ENCODE results near the gene RNFT1.
"Not testable (repeated sequence)": the region's sequence is repeated elsewhere in the genome, so short reads cannot be mapped to it uniquely, and the experiment has no call there.

Gene RNFT1, protein sequence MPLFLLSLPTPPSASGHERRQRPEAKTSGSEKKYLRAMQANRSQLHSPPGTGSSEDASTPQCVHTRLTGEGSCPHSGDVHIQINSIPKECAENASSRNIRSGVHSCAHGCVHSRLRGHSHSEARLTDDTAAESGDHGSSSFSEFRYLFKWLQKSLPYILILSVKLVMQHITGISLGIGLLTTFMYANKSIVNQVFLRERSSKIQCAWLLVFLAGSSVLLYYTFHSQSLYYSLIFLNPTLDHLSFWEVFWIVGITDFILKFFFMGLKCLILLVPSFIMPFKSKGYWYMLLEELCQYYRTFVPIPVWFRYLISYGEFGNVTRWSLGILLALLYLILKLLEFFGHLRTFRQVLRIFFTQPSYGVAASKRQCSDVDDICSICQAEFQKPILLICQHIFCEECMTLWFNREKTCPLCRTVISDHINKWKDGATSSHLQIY

DNA sequence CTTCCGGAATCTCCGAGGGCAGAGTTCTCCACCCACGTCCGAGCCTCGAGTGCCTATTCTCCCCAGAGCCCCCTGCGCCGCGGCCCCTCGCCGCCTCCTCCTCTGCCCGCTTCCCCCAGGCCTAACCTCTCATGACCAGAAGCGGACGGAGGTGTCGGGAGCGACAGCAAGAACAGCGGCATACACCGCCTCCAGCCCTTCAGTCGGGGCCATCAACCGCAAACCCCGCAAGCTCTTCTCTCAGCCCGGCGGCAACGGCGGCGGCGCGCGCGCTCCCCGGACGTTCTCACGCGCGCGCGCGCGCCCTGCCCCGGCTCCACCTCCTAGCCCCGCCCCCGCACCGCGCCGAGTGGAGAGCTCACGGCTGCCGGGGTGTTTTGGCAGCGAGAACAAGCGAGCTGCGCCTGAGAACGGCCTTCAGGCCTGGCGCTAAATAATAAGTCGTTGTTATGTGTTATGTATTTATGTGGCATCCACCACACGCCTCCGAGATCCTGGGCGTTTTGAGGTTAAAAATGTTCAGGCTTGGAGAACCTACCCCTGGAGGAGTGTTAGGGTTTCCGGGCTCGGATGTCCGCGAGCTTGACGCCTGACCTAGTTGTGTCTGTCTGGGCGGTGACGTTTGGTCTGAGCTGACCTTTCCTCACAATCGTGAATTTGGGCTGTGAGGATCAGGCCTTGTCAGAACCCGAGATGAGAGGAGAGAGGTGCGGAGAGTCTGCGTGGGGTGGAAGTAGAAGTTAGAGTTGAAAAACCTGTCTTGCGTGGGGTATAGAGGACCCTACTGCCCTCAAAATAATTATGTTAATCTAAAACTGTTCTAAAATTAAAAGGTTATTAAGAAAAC is at the start of gene RNFT1:
Gene RNFT1 (minus strand): TSS at position 259 of the 847 bp plus-strand sequence. CDS start 77 bp downstream, at position 182.
- H3K27ac ChIP-seq, result peak within 1 kb of the TSS; percentile 70
- no peaks in the 10 kb centered on the region for H4K20me1 ChIP-seq (ENCODE audit: insufficient read depth)
- peak within 1 kb of the TSS; percentile 82 for H2AFZ ChIP-seq (ENCODE audit: low read depth)
- H3K79me2 ChIP-seq (ENCODE audit: insufficient read depth, low read depth), result peaks cover 5% of the 10 kb centered on the region; the same call in 1 of the 2 replicates
- TF ChIP-seq, protein P1, sequence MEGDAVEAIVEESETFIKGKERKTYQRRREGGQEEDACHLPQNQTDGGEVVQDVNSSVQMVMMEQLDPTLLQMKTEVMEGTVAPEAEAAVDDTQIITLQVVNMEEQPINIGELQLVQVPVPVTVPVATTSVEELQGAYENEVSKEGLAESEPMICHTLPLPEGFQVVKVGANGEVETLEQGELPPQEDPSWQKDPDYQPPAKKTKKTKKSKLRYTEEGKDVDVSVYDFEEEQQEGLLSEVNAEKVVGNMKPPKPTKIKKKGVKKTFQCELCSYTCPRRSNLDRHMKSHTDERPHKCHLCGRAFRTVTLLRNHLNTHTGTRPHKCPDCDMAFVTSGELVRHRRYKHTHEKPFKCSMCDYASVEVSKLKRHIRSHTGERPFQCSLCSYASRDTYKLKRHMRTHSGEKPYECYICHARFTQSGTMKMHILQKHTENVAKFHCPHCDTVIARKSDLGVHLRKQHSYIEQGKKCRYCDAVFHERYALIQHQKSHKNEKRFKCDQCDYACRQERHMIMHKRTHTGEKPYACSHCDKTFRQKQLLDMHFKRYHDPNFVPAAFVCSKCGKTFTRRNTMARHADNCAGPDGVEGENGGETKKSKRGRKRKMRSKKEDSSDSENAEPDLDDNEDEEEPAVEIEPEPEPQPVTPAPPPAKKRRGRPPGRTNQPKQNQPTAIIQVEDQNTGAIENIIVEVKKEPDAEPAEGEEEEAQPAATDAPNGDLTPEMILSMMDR (conservative IDR thresholded peaks at IDR 0.05; ENCODE audit: low read depth, low read length), result no peak
- no peak within 1 kb of the TSS for H3K4me3 ChIP-seq (IDR thresholded peaks at IDR 0.05; ENCODE audit: insufficient read depth, low read depth, low read length)
- peaks cover 23% of the 10 kb centered on the region for H3K4me1 ChIP-seq (ENCODE audit: low read depth, poor library complexity, severe bottlenecking)
- peak within 1 kb of the TSS; percentile 60 for H3K9ac ChIP-seq
- no peaks in the 10 kb centered on the region for H3K36me3 ChIP-seq (ENCODE audit: insufficient read depth)
- no peaks in the 10 kb centered on the region for H3K27me3 ChIP-seq (ENCODE audit: insufficient read depth, low read depth)
- peak within 1 kb of the TSS; percentile 95 for H3K4me2 ChIP-seq

DNA sequence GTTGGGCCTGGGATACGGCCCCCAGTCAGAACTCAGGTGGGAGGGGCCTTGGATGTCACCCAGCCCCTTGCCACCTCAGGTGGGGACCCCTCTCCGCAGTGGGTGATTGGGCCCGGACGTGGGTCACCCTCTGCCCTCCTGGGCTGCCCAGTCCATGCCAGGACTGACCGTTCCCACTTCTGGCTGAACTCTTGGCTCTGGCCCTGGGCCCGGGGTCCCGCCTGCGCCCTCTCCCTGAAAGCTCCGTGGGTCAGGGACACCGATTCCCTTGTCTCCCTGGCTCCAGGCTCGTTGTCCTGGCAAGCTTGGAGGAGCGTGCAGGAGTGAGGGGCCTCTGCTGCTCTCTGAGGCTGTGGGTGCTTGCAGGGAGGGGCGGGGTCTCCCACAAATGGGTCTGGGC is 44.8 kb upstream of the RNFT1 start:
- not testable (repeated sequence) for H3K79me2 ChIP-seq (ENCODE audit: insufficient read depth, low read depth); H3K27ac ChIP-seq; H3K36me3 ChIP-seq (ENCODE audit: insufficient read depth); H3K27me3 ChIP-seq (ENCODE audit: insufficient read depth, low read depth); H2AFZ ChIP-seq (ENCODE audit: low read depth); H3K9ac ChIP-seq; H3K4me1 ChIP-seq (ENCODE audit: low read depth, poor library complexity, severe bottlenecking); H3K4me3 ChIP-seq (IDR thresholded peaks at IDR 0.05; ENCODE audit: insufficient read depth, low read depth, low read length); H4K20me1 ChIP-seq (ENCODE audit: insufficient read depth); H3K4me2 ChIP-seq

DNA sequence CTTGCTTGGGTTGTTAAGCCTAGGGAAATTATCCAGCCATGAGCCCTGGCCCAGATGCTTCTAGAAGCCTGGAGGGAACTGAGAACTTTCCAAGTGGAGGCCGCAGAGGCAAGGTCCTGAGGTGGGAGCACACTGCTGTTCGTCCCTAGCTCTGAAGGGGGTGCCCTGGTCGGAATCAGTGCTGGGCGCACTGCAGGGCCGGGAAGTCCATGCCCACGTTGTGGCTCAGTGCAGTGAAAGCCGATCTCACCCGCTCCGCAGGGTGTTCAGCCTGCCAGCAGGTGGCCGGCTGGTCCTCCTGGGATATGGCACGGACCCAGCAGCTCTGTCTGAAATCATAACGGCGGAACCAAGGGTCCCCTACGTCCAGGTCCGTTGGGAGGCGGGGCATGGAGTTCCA is 43.8 kb upstream of the RNFT1 start:
- not testable (repeated sequence) for H3K4me3 ChIP-seq (IDR thresholded peaks at IDR 0.05; ENCODE audit: insufficient read depth, low read depth, low read length); H4K20me1 ChIP-seq (ENCODE audit: insufficient read depth); H3K79me2 ChIP-seq (ENCODE audit: insufficient read depth, low read depth); H3K4me2 ChIP-seq; H3K4me1 ChIP-seq (ENCODE audit: low read depth, poor library complexity, severe bottlenecking); H3K36me3 ChIP-seq (ENCODE audit: insufficient read depth); H3K9ac ChIP-seq; H3K27me3 ChIP-seq (ENCODE audit: insufficient read depth, low read depth); H3K27ac ChIP-seq; H2AFZ ChIP-seq (ENCODE audit: low read depth)

DNA sequence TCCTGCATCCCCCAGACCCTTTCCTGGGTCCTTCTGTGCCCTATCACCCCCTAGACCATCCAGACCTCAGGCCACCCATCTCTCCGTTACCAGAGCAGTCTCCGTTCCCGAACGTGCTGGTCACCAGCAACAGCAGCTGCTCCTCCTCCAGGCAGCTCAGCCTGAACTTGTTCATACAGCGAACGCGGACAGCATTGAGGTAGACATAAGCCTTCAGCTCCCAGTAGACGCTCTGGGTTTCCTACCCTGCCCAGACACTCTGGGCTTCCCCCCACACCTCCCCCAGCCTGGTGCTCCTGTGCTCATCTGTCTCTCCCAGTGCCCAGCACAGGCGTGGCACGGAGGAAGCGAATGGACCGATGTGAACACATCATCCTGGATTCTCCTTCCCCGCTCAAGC is 41.6 kb upstream of the RNFT1 start:
- Histone ChIP-seq H3K79me2 (ENCODE audit: insufficient read depth, low read depth) (no peaks in the 10 kb centered on the region), H3K4me2 (no peak overlapping the region), H3K27ac (no peak overlapping the region), H2AFZ (ENCODE audit: low read depth) (no peak overlapping the region), H4K20me1 (ENCODE audit: insufficient read depth) (no peaks in the 10 kb centered on the region), H3K4me3 (IDR thresholded peaks at IDR 0.05; ENCODE audit: insufficient read depth, low read depth, low read length) (no peak overlapping the region), H3K27me3 (ENCODE audit: insufficient read depth, low read depth) (no peaks in the 10 kb centered on the region), H3K4me1 (ENCODE audit: low read depth, poor library complexity, severe bottlenecking) (no peaks in the 10 kb centered on the region), H3K36me3 (ENCODE audit: insufficient read depth) (no peaks in the 10 kb centered on the region), H3K9ac (no peak overlapping the region)
- TF ChIP-seq, protein P1 (conservative IDR thresholded peaks at IDR 0.05; ENCODE audit: low read depth, low read length), result no peak

DNA sequence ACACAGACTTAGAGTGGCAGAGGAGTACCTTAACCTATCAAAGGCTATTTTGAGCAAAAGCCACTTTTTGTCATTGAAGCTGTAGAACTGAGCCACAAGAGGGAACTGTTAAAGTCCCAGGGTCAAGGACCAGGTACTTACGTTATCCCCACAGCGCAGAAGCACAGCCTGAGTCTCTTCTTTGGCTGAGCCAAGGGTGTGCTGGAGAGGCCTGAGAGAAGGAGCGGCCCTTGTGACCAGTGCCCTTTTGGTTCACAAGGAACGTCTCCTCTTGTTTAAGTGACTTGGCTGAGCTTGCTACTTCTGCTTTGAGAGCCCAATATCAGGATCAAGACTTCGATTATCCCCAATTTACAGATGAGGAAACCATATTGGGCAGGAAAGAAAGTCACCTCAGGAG is 40.0 kb upstream of the RNFT1 start:
- H3K27me3 ChIP-seq (ENCODE audit: insufficient read depth, low read depth); H2AFZ ChIP-seq (ENCODE audit: low read depth); H3K4me1 ChIP-seq (ENCODE audit: low read depth, poor library complexity, severe bottlenecking); H3K36me3 ChIP-seq (ENCODE audit: insufficient read depth); H3K4me3 ChIP-seq (IDR thresholded peaks at IDR 0.05; ENCODE audit: insufficient read depth, low read depth, low read length); H3K27ac ChIP-seq; H3K9ac ChIP-seq; H3K4me2 ChIP-seq; H3K79me2 ChIP-seq (ENCODE audit: insufficient read depth, low read depth); H4K20me1 ChIP-seq (ENCODE audit: insufficient read depth): not testable (repeated sequence)

DNA sequence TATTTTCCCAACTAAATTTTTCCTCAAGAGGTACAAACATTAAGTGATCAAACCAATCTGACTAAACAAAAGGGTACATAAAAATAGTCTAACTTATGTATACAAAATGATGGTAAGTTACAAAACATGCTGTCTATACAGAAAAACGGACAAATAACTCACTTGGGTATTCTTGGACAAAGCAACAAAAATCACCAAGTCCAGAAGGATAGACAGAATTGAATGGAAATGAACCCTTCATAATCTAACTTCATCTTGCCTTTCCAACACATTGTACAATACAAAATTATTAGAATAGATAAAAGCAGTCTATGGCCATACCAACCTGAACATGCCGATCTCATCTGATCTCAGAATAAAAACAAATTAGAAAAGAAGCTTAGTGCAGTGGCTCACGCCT is 37.9 kb upstream of the RNFT1 start:
- not testable (repeated sequence) for H3K4me1 ChIP-seq (ENCODE audit: low read depth, poor library complexity, severe bottlenecking); H3K4me2 ChIP-seq; H3K27me3 ChIP-seq (ENCODE audit: insufficient read depth, low read depth); H3K4me3 ChIP-seq (IDR thresholded peaks at IDR 0.05; ENCODE audit: insufficient read depth, low read depth, low read length); H3K79me2 ChIP-seq (ENCODE audit: insufficient read depth, low read depth); H2AFZ ChIP-seq (ENCODE audit: low read depth); H3K9ac ChIP-seq; H3K36me3 ChIP-seq (ENCODE audit: insufficient read depth); H3K27ac ChIP-seq; H4K20me1 ChIP-seq (ENCODE audit: insufficient read depth)

DNA sequence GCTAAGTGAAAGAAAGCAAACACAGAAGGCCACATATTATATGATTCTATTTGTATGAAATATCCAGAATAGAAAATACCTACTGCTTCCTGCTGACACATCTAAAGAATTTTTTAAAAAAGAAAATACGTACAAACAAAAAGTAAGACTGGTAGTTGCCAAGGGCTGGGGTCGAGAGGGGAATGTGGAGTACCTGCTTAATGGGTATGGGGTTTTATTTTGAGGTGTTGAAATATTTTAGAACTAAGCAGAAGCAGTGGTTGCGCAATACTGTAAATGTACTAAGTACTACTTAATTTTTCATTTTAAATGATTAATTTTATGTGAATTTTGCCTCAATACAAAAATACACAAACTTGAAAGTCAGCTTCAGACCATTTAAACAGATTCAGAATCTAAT is 32.1 kb upstream of the RNFT1 start:
- H3K4me2 ChIP-seq; H3K4me3 ChIP-seq (IDR thresholded peaks at IDR 0.05; ENCODE audit: insufficient read depth, low read depth, low read length); H3K79me2 ChIP-seq (ENCODE audit: insufficient read depth, low read depth); H3K4me1 ChIP-seq (ENCODE audit: low read depth, poor library complexity, severe bottlenecking); H3K36me3 ChIP-seq (ENCODE audit: insufficient read depth); H2AFZ ChIP-seq (ENCODE audit: low read depth); H3K9ac ChIP-seq; H3K27ac ChIP-seq; H4K20me1 ChIP-seq (ENCODE audit: insufficient read depth); H3K27me3 ChIP-seq (ENCODE audit: insufficient read depth, low read depth): not testable (repeated sequence)

DNA sequence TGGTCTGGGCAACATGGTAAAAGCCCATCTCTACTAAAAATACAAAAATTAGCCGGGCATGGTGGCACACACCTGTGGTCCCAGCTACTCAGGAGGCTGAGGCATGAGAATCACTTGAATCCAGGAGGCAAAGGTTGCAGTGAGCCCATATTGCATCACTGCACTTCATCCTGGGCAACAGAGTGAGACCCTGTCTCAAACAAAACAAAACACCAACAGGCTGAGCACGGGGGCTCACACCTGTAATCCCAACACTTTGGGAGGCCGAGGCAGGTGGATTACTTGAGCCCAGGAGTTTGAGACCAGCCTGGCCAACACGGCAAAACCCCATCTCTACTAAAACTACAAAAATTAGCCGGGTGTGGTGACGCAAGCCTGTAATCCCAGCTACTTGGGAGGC is 10.6 kb upstream of the RNFT1 start:
- not testable (repeated sequence) for H2AFZ ChIP-seq (ENCODE audit: low read depth); H3K4me2 ChIP-seq; H4K20me1 ChIP-seq (ENCODE audit: insufficient read depth); H3K79me2 ChIP-seq (ENCODE audit: insufficient read depth, low read depth); H3K4me3 ChIP-seq (IDR thresholded peaks at IDR 0.05; ENCODE audit: insufficient read depth, low read depth, low read length); H3K9ac ChIP-seq; H3K27ac ChIP-seq; H3K27me3 ChIP-seq (ENCODE audit: insufficient read depth, low read depth); H3K4me1 ChIP-seq (ENCODE audit: low read depth, poor library complexity, severe bottlenecking); H3K36me3 ChIP-seq (ENCODE audit: insufficient read depth)
